GM19328 (cell line): ENCODE data around the gene FAM53B.

Source experiments
- ATAC-seq: cut with Tn5 transposase; IDR thresholded peaks from one replicate; pipeline ENCODE4 v1.9.1; 2021; ENCODE audit warnings: mild to moderate bottlenecking, moderate library complexity; ENCODE audit not compliant: unreplicated experiment

The FAM53B gene

DNA sequence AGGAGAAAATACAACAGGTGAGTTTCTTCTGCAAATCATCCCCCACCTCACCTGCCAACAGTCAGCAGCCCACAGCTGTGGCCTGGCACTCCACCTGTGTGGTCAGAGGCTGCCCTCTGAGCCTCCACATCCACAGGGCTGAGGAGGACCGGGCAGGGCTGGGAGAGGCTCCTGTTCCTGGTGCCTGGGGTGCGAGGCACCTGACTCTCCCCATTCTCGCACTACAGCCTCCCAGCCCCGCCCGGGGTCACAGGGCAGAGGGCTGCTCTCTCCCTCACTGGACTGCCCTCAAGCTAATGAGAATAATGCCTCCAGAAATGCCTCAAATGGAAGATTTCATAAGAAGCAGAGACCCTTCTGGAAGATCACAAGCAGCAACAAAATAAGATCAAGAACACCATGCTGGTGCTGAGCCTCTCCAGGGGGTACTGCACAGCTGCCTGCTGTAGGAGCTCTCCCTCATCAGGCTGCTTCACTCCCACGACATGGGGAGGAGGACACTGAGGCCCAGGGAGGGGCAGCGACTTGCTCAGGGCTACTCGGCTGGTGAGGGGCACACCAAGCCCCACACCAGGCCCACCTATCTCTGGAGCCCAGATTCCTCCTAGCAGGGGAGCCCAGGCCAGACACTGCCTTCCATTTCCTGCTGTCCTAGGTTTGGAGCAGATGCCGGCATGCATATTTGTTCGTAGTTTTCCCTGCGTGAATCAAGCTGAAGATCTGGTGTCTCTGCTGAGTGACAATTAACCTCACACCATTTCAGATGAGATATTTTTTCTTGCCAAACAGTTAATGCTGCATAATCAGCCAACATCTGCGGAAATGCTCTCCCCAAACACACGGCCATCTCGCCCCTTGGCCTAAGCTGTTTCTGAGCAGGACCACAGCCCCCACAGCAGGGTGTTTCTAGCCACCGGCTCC lies 76.5 kb downstream of the FAM53B start:
- ATAC-seq = no peak

DNA sequence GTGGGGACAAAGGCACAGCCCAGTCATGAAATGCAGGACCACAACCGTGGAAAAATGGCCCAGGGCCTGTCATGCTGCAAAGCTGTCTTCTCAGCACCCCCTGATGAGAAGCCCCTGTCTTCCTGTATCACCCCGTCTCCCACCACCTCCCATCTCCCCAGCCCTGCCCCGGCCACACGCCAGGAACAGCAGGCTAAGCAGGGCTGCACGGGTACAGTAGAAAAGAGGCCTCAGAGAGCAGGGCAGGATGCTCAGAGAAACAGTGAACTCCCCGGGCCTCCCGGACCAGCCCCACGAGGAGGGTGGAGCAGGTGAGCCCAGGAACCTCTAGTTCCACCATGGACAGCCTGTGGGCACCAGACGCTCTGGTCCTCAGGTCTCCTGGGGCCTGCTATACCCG lies 77.7 kb downstream of the FAM53B start:
- no peak for ATAC-seq

DNA sequence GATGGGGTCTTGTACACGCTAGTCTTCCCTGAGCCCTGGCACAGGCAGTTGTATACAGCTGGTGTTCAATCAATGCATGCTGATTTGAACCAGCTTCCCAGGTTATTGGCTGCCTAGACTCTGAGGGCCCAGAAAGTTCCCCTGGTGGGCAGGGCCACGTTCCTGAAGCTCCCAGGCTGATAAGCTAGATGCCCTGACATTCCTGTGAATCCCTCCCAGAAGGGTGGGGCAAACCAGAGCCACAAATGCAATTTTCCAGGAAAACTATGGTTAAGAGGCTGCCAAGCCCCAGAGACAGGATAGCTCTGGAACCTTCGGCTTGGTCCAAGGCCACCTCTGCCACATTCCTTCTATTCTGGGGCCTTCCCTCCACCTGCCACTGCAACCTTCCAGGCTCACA lies 78.2 kb downstream of the FAM53B start:
- ATAC-seq = no peak

DNA sequence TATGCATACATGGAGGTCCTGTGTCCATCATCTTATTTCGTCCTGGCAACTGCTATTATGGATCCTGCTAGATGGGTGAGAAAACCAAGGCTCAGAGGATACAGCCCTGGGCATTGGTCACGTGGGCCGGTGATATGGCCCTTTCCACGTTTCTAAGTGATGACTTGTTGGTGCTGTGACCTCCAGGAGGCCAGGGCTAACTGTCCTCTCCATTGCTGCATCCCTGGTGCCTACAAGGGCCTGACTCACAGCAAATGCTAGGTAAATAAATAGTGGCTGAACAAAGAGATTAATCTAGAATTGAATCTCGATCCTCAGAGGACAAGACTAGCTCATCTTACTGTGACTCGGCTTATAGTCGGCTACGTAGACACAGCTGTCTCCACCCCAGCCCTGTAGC lies 78.6 kb downstream of the FAM53B start:
- ATAC-seq = no peak

DNA sequence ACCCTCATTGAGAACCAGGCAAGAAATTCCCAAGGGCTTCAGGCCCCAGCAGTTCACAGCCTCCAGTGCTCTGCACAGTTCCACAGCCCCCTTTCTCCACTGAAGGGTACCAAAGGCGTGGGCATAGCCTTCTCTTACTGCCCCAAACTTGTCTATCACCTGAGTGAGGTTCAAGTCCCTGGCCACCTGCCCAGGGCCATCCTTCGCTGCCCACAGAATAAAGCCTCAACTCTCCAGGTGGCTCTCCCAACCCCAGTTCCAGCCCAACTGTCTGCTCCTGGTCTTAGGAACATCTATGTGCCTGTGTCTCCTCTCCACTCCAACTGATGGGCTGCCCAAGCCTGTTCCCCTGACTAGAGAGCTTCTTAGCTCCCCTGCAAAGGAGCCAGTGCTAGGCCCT lies 79.1 kb downstream of the FAM53B start:
- no peak for ATAC-seq

DNA sequence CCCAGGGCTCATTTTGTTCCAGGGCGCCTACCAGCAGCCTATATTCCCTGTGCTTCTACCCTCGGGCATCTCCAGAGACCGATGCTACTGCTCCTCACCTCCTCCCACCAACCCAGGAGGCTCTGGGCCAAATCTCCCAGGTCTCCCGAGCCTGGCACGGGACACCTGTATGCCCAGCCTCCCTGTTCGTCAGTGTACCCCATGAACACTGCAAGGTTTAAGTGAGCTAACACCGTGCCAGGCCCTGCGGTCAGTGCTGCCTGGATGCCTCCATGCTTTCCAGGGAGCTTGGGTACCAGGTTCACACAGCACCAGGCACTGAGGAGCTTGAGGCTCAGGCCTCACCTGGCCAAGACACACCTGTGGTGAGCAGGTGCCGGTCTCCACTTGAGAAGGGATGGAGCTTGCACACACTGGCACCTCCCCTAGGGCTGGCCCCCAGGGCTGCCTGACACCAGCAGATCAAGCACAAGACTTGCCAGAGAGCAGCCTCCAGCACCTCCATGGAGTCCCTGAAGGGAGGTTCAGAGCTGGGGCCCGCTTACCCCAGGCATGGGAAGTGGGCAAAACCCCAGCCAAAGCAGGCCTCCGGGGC lies 80.3 kb downstream of the FAM53B start:
- no peak for ATAC-seq

DNA sequence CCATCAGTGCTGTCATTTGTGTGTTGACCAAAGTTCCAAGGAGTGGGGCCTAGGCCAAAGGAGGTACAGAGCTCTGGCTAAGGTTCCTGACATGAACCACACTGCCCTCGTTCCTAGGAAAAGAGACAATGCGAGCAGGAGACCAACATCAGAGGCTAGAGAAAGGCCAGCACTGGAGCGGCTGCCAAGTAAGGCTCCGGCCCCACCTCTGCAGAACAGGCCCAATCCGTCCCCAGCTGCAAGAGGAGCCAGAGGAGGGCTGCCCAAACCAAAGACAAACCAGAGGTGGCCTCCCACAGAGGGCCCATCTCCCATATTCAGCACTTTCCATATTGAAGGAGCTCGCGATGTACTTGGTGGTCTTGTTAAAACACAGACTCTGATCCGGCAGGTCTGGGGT lies 81.0 kb downstream of the FAM53B start:
- ATAC-seq = no peak

DNA sequence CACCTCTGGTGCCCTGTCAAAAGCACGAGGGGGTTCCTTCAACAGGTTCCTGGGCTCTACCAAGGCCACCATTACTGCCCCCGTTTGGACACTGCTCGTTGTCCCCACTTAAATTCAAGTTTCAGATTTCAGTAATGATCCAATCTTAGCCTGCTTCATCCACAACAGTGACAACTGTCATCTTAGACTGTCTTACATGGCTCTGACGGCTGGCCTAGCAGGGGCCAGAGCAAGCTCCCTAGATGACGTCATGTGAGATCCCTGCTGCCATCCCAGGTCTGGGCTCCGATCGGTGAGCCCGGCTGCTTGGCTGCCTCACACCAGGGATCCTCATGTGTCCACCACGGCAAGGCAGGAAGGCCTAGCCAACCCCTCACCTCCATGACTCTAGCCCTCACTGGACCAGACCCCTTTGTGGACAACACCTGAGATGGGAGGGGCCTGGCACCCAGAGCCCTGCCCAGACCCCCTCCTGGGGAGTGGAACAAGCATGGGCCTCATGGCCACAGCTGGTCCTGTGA lies 82.5 kb downstream of the FAM53B start:
- ATAC-seq = no peak

DNA sequence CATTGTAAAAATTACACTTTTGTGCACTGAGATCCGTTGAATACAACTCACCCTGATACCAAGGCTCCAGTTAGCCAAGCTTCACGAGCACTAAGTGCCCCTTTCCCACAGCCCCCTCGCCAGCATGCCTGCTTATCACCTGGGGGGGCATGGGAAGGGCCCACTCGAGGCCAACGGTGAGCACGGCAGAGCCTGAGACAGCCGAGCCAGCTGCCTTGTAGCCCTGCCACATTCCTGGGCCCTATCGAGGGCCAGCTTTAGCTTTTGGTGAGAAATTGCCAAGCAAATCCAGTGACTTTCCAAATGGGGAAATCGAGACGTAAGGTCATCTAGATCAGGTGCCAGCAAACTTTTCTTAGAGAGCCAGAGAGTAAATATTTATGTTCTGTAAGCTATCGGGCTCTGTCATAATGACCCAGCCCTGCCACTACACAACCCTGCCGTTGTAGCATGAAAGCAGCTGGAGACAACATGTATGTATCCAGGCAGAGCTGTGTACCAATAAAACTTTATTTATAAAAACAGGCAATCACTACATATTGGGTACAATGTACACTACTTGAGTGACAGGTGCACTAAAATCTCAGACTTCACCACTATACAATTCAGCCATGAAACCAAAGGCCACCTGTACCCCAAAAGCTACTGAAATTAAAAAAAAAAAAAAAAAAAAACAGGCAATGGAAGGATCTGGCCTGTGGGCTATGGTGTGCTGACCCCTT lies 83.6 kb downstream of the FAM53B start:
- no peak for ATAC-seq

DNA sequence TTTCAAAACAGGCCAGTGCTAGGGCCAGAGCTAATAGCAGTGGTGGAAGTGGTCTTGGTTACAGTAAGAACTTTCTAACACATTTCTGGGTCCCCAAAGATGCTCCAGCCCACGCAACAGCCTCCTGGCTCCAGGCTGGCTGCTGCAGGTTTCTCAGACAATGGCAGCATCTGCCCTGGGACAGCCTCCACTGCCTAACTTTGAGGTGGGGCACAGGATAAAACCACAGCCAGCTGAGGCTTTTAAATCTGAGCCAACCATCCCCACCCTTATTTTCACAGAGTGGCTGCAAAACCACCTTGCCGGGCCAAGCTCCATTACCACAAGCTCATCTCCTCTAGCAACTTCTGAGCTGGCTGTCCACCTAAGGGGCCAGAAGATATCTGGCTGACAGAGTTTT lies 84.8 kb downstream of the FAM53B start:
- ATAC-seq = no peak

DNA sequence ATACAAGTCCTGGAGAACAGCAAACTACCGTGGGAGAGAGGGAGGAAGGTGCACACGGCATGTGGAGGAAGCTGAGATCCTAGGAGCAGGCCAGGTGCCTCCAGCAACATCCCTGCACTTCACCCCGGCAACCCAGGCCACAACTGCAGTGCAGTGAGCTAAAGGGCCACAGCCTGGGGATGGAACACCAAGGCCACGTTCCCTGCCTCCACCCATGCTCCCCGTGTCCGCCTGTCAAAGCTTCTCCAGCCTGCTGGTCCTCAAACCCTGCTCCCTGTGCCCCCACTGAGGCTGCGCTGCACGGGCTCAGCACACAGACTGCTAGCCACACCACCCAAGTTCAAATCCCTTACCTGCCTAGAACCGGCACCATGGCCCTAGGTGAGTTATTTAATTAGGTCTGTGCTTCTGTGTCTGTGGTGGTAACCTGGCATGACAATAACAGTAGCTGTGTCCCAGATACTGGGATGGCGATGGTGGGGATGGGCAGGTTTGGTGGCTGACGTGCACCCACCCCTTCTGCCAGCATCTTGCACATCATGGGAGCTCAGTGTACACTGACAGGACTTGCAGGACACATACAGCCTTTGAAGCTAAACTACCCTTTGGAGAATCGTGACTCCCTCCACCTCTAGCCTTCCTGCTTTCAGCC lies 85.5 kb downstream of the FAM53B start:
- no peak for ATAC-seq

DNA sequence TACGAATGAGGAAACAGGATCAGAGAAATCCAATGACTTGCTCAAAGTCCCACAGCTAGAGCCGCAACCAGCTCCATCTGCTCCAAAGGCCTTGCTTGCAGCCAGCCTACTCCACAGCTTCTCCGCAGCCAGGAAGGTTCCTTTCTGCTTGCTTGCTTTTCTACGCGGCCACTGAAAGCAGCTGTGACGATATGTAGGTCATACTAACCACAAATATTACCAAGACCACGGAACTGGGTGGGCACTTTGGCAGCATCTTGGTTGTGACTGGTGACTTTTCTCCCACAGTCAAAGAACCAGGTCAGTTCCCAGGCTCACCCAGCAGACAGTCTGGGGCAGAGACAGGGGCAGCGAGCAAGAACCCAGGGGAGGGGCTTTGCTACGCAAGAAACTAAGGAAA lies 86.4 kb downstream of the FAM53B start:
- no peak for ATAC-seq

DNA sequence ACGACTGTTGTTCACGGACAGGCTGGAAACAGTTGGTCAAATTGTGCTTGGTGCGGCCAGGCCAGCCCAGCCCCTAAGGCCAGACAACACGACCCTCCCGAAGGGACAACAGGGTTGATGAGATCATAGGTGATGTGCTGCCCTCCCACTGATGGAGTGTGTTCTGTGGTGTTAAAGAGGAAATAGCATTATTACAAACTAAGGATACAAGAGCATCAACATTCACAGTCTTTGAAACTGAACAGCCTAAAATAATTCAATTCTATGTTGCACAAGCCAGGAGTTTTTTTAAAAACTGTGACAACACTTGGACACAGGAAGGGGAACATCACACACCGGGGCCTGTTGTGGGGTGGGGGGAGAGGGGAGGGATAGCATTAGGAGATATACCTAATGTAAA lies 87.6 kb downstream of the FAM53B start:
- no peak for ATAC-seq

DNA sequence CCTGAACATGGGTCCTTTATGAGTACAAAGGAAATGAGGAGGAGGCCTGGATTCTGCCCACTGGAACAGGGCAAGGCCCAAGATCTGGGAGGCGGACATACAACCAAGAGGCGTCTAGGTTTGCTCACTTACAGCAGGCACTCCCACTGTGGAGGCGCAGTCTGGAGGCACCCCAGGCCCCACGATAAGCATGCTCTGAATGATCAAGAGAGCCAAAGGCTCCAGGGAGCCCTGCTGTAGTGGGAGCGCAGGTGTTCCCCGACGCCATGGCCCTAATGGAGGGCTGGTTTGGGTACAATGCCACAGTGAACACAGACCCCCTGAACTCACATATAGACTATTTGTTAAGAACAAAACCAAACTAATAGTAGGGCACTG lies 88.1 kb downstream of the FAM53B start:
- no peak for ATAC-seq

DNA sequence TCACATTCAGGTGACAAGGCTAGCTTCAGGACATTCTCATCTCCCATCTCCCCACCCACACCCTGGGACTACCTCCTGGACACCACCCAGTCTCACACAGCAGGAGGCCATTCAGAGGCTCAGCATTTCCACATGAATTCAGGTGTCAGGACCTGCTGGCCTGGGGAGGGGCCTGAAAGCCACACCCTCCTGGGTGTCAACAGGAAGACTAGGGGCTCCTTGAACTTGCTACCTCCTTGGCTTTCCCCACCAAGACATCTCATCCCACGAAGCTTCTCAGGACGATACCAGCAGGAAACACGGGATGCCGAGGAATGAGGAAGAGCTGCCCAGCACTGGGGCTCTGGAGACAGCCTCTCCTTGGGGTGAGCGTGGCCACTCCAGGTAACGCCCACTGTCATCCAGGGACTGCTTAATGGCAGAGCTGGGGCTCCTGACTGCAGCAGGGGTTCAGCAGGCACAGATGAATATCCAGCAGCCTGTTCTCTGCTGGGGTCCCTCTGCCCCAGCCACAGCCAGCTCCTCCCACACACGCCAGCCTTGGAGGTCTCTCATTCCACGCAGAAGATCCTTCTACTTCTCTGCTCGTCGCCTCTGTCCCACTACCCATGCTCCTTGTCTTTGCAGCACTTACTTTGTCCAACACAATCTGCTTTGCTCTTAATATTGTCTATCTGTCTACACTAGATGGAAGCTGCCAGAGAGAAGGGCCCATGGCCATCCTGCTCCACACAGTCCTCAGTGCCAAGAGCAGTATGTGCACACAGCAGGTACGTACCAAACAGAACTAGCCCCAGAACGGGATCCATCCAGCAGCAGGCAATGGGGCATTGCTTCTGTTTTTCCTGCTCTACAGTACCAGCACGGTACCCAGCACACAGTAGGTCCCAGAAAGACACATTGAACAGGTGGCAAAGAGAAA lies 88.7 kb downstream of the FAM53B start:
- no peak for ATAC-seq

DNA sequence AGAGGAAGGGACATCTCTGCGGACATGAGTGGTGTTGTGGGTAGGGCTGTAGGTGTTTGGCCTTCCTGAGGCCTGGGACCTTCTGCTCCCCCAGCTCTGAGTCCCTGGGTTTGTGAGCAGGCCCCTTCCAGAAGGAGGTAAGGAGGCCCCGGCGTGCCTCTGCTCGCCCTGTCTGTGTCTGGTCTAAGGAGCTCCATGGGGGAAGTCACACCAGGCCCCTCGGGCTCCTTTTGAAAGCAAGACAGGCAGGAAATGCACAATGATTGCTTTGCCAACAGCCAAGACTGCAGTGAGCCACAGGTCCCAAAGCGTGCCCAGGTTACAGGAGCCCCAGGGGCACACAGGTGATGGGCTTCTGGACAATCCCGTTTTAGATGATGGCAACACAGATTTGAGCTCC lies 89.5 kb downstream of the FAM53B start:
- no peak for ATAC-seq

DNA sequence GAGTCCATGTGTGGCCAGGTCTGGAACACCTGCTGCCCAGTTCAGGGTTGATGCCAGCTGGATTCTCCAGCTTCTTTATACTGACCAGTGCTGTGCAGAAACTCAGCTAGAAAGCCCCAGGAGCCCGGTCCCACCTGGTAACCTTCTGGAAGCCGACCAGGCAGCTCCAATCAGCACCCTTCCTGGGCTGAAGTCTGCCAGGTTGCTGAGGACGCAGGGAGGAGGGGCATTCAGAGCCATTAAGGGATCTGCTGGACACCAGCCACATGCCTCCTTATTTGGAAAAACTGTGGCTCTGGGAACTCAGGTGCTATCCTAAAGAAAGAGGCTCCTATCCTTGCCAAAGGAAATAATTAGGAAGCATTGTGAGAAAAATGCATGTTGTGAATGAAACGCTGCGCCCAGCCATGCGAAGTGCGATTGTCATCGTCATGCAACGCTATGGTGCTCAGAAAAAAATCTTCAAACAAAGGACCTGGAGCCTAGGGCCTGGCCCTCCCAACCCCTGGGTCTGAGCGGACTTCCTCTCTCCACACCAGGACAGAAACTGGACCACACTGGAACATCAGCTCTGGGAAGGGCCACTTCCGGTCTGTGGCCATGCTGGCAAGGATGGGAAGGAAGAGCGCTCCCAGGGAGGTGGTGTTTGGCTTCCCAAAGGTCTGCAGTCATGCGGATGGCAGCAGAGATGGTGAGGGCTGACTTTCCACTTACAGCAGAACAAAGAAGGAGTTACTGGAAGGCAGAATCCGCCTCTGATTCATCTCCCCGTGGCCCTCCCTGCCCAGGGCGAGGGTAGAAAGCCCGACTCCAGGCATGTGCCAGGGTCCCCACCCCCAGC lies 90.1 kb downstream of the FAM53B start:
- ATAC-seq = no peak

DNA sequence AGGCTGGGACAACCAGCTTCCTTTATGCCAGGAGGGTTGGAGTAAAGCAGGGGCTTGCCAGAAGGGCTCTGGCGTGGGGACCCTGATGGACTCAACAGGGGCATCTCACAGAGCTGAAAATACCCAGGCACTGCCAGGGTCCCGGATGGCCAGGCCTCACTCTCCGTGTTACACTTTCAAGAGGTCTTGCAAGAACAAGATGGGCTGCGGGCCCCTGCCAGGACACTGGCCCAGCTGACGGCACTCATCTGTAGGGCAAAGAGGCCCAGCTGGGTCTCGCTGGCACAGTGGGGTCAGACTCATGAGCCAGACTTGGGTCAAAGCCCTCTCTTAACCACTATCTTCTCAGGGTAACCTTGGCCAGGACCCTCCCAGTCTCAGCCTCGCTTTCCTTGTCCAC lies 90.9 kb downstream of the FAM53B start:
- ATAC-seq = no peak

DNA sequence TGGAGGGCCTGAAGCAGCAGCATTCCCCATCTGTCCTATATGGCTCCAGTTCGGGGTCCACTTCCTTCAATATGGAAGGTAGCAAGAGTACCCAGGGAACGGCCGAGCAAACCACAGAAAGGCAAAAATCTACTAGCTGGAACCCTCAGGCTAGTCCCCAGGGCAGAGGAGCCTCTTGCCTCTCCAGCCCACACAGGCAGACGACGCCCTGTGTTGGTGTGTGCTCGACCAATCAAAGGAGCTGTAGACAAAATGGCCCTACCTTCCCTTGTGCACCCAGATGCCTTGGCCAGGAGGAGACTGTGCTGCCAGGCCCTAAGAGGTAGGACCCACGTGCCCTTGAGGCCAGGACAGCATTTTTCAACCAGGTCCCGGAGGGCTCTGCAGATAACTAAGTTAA lies 91.5 kb downstream of the FAM53B start:
- no peak for ATAC-seq
